ENCODE measurements around the gene ASB1.

DNA sequence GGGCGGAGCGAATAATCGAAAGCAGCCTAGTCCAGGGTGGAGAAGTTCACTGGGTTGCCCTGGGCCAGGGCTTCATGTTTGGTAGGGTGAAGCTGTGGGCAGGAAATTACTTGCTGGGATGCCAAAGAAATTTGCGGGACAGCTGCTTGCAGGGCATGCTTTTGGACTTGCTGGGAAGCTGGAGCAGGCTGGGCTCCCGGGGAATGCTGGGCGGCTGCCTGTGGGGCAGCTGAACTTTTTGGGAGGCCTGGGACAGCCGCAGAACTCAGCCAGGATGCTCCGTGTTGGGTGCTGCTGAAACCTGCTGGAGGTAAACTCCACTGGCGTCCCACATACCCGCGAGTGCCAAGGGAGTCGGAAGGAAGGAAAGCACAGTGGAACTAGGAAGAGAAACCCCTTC lies 31.9 kb downstream of the ASB1 start:
- no peak for TF ChIP-seq EZH2phosphoT487 (IDR thresholded peaks at IDR 0.05; ENCODE audit: low read length)
- TF ChIP-seq, protein P1, sequence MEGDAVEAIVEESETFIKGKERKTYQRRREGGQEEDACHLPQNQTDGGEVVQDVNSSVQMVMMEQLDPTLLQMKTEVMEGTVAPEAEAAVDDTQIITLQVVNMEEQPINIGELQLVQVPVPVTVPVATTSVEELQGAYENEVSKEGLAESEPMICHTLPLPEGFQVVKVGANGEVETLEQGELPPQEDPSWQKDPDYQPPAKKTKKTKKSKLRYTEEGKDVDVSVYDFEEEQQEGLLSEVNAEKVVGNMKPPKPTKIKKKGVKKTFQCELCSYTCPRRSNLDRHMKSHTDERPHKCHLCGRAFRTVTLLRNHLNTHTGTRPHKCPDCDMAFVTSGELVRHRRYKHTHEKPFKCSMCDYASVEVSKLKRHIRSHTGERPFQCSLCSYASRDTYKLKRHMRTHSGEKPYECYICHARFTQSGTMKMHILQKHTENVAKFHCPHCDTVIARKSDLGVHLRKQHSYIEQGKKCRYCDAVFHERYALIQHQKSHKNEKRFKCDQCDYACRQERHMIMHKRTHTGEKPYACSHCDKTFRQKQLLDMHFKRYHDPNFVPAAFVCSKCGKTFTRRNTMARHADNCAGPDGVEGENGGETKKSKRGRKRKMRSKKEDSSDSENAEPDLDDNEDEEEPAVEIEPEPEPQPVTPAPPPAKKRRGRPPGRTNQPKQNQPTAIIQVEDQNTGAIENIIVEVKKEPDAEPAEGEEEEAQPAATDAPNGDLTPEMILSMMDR (IDR thresholded peaks at IDR 0.05; ENCODE audit: low read length), result no peak

All from MM.1S (cell line).